Skin of body (tissue), 2 donors: Measurements from ENCODE around the gene URB1. TPM values are rescaled to one million over a fixed set of nuclear protein-coding genes. Genes with fewer than 3 reads are reported as not detected.
"Not testable (repeated sequence)": the region's sequence is repeated elsewhere in the genome, so short reads cannot be mapped to it uniquely, and the experiment has no call there.

Source experiments
- DNase-seq: peaks from one replicate; lab custom pipeline; 2025; lab: John Stamatoyannopoulos, UW
- total RNA-seq: library from RNA; depleted of rRNA; stranded (reverse); fragments of >200 nt; gene quantifications from one replicate; pipeline ENCODE4 v1.2.3, GENCODE V29; 2014

Gene URB1, protein sequence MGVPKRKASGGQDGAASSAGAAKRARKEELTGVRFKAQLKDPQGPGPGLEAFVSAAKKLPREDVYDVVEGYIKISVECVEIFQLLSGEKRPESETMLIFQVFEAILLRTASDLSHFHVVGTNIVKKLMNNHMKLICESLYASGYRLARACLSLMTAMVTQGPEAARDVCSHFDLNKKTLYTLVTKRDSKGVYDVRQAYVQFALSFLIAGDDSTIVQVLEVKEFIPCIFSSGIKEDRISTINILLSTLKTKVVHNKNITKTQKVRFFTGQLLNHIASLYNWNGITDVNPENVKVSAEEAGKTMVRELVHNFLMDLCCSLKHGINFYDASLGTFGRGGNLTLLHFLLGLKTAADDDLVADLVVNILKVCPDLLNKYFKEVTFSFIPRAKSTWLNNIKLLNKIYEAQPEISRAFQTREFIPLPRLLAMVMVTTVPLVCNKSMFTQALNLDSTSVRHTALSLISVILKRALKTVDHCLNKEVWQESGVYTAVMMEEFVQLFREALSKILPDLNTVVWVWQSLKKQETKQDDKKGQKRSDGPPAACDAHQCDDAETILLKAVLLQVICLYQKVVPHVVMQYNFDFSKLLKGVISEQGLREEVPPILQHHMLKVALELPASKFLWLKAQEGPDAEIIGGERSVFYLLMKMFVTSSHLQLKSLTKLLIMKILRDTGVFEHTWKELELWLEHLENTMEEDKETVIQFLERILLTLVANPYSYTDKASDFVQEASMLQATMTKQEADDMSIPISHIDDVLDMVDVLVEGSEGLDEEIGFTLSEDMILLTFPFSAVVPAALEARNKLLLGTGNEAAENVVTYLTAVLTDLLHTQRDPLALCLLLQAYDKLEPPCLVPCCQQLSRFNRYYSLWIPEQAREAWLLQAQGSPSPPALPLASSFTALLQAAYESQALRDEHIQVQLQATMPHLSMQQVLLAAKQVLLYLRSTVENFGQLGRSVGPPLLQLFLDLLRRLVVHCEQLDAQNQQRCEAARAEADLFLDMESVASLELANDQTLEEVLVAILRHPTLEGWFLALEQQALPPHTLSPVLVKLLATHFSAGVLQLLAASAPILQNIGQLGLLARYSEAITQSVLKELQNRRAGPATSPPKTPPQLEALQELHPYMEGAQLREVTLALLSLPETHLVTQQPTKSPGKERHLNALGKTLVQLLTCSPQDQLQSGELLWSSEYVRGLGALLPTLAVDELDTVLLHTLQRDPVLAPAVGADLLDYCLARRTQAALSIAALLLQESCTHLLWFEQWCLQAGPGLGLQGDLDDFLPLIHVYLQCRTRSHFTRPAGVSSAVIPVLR (N-terminal part only)
- total RNA-seq, result 17.7 TPM

DNA sequence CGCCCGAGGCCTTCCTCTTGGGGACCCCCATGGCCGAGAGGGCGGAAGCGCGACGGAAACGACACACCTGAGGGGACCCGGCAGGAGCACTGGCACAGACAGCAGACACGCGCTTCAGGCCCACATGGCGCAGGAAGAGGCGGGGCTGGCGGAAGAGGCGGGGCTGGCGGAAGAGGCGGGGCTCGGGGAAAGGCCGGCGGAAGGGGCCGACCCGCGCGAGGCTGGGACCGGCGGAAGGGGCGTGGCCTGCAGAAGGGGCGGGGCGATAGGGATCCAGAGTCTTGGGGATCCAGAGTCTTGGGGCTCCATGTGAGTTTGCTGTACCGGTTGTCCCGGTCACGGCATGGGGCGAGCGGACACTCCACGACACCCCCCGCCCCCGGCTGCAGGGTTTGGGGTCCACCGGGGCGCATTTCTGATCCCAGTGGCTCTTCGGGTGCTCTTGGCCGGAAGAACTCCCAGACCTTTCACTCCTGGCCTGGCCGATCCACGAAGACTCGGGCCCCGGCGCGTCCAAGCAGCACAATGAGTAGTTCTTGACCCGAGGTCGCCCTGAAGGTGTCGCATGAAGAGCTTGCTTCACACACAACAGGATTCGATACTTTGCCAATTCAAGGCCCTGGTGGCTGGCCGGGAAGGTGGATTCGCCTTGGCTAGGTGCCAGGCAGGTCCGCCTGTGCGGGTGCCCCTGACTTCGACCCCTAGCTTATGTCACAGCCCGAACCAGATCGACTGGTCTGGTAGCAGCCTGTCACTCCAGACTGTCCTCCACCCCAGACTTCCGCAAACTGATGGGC is at the start of gene URB1:
Gene URB1 (minus strand): TSS at position 133 of the 797 bp plus-strand sequence. CDS start 102 bp downstream, at position 31.
- peak; percentile 64 for DNase-seq

DNA sequence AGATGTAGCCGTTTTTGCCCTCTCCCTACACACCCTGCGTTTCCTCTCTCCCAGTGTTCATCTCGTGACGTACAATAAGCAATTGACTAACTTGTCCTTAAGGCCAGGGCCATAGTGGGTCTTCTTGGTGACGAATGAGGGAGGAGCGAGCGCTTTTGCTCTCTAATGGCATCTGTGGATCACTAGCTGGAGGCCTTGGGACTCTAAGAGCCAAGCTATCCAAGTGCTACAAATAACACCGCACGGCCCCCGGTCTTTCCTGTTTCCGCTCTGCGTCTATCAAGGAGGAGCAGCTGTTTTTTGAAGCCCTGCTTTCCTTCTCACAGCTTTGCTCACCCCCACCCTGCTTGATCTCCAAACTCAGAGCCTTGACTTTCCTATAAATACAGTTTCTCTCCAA is 44.9 kb upstream of the URB1 start:
- no peak for DNase-seq

DNA sequence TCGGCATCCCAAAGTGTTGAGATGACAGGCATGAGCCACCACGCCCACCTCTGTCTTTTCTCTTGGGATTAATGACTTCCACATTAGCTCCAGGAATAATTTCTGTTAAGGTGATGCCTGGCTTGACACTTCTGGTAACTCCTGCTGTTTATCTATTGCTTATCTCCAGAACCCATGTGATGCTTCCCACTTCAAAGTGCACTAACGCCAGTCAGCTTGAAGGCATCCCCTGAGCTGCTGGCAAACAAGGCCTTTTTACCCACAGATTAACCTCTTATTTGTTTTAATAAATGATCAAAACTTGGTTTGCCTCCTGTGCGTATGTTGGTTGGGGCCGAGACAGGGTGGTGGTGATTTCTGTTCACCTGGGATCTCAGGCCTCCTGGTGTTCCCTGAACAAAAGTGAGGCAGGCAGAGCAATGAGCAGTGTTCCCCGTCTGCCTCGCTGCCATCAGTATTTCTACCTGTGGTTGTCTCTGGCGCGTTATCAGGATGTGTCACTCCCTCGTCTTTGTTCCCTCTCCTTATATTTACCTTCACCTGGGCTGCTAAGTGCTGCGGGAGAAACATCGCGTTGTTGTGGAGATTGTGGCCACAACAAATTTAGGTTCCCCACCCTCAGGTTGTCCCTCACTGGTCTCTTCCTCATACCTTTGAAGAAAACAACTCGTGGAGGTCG is 40.3 kb upstream of the URB1 start:
- not testable (repeated sequence) for DNase-seq

DNA sequence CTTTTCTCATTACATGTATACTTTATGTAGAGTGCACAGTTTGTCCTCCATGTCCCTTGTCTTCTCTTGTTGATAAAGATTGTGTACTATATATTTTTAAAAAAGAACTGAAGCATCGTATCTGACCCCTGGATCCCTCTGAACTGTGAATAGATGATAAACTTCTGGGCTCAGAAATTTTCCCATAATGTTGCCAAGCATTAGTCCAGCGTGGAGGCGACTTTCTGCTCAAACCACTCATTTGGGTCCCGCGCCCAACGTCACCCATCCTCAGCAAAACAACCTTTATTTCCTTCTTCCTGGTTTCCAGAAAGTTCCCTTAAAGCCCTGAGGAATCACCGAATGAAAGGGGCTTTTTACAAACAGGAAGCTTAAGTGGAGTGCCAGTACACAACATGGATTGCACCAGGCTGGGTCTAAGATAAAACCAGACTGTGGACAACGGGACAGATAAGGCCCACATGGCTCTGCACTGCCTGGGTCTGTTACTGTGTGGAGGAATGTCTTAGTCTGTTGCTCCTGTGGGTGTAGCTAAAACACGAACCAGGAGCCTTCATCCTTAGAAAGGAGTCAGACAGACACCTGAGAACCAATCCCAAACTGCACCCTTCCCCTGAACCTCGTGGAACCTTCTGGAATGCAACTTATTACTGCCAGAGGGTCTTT is 35.3 kb upstream of the URB1 start:
- DNase-seq, result no peak

DNA sequence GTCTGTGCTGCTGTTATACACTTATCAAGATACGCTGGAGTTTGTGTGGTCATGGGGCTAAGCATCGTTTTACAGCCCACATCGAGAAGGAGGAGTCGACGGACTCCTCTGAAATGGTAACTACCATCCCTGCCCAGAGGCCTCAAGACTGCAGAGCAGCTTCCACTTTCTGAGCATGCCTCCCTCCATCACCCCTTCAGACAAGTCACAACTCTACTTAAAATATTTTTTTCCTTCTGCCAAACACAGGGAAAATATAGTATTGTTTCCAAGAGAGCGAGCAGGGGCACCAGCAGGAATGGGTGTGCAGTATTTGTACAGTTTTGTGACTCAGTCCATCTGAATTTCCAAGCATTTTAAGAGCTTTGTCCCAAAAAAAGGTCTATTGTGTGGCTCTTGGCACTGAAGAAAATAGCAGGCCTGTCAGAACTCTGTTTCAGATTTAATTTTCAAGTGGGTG is 33.8 kb upstream of the URB1 start:
- DNase-seq, result no peak

DNA sequence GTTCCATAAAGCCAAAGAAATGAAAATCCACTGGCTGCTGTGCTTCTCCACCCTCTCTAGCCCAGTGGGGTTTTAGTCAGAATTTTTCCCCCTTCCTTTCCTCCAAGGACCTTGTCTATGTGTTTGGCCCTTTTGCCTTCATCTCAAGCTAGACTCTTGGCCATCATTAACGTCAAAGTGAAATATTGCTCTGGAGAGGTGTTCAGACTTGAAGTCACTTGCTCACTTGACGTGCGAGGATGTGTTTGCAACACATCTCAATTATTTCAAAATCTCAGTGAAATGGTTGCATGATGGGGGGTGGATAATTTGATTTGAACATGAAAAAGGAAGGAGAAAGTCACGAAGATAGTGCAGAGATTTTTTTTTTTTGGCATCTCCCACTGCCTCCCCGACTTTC is 33.3 kb upstream of the URB1 start:
- DNase-seq, result no peak

DNA sequence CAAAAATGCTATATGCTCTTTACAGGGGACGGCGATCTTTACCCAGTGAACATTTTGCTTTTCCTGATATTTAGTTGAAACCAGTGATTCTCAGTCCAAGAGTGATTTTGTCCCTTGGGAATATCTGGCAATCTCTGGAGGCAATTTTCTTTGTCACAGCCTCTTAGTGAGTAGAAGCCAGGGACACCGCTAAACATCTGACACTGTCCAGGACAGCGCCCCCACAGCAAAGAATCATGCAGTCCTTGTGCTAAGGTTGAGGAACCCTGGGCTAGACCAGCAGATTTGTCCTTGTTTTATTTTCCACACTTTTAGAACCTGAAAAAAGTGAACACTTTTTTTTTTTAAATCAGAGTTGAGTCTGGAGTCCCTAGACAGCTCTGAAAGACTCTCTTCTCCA is 32.8 kb upstream of the URB1 start:
- DNase-seq, result no peak

DNA sequence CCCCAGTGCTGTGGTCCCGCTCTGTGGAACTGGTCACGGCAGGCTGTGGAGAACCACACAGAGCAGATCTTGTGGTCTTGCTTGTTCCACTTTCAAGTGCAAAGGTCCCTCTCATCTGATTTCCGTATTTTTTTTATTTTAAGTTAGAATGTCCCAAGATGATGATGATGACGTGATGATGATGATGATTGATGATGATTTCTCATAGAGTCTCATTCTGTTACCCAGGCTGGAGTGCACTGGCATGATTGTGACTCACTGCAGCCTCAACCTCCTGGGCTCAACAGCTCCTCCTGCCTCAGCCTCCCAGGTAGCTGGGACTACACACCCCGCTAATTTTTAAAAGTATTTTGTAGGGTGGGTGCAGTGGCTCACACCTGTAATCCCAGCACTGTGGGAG is 31.9 kb upstream of the URB1 start:
- no peak for DNase-seq

DNA sequence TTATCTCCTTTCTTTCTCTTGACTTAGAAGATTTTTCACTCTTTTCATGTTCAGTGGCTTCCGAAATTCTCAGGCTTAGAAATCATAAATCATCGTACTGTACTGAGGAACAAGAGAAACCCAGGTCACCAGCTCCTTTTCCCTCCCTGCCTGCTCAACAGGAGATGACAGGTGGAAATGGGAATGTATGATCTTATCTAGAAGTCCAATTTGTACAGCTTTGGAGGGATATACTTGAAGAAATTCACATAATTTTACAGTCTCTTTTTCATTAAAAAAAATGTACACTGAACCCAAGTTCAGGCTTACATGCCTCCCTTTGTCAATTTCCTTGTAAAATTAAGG is 31.4 kb upstream of the URB1 start:
- no peak for DNase-seq

DNA sequence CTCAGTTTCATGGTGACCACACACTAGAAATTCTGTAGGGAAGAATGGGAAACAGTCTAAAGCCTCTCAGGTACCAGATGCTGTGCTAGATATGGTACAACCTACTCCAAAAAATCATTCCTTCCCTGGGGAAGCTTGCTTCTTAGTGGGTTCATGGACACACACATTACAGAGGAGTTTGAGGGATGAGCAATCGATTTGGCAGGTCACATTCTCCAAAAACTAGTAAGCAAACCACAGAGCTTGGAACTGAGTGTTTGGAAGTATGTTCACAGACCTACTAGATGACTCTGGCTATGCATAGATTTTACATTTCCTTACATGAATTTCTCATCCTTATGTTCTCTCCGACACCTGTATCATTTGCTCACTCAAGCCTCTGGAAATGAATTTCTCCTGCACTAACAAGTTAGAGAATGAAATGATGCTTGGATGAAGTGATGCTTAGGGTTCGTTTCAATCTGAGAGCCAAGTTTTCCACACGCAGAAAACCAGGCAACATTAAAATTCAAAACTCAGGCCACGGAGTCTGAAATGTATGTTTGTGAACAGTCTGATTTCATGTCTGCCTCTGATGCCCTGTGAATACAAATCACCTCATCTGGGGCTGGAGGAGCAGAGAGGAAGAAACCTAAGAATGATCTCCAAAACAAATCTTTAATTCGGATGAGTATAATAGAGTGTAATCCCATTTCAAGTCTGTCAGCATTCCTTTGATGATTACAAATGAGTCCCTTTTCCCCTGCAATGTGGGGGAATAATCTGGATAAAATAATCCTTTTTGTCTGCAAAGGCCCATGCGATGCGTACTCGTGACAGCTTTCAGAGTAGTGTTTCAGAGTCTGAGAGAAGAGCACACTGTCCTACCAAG is 30.7 kb upstream of the URB1 start:
- DNase-seq, result no peak

DNA sequence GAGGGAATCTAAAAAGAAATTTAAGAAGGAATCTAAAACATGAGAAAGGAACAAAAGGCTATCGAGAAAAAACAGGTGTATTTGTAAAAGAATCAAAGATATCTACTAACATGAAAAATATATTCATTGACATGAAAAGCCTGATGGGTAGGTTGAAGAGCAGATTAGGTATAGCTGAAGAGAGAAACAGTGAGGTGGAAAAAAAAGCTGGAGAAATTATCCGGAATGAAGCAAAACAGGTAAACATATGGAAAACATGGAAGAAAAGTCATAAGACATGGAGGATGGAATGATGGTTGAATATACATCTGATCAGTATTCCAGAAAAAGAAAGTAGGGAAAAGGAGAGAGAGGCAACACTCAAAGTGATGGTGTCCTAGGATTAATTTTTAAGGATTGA is 29.3 kb upstream of the URB1 start:
- DNase-seq, result no peak

DNA sequence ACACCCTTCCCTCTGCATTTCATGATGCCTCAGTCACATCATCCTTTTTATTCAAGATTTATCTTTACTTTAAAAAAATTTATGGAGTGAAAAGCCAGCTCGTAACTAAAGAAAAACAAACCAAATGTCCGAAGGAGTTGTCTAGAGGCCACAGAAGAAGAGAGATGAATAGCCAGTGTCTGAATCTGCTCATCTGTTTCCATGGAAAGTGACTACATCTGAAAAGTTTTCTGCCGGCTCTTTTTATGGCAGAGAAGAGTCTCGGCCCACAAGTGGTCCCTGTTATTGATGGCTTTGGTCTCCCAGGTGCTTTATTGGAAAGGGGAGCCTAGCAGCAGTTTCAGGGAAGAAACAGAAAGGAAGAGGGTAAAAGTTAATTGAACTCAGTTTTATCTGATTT is 25.3 kb upstream of the URB1 start:
- no peak for DNase-seq

DNA sequence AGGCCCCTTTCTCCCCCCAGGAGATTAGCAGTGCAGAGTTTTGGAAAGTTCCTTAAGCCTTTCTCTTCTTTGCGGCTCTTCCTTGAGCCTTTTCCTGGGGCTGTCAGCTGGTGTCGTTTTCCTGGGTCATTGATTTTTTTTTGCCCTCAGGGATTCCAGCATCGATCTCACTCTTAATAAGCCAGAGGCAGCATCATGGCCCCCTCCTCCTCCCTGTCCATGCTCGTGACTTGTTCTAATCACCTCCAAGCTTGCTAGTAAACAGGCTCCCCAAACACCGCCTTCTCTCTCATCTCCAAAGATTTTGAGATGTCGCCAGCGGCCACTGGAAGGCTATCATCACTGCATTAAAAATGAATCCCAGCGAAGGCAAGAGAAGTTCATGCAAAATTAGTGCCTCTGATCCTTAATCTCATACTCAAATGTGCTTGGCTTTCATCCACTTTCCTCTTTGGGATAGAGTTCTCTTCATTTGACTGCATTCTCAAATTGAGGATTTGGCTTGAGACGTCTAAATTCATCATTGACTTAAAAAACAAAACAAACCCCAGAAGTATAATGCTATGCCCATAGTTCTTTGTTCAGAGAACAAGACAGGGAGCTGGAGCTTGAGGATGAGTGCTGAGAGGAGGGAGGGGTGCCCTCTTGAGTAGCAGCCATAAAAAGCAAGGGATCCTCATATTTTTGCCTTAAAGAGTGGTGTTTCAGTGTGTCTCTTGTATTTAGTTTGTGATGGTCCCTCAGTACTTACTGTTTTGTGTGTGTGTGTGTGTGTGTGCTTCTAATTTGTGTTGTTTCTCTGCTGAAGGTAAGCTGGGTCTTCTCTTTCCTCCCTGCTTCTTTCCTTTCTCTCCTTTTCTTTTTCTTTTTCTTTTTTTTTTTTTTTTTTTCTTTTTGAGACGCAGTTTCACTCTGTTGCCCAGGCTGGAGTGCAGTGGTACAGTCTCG is 22.9 kb upstream of the URB1 start:
- no peak for DNase-seq

DNA sequence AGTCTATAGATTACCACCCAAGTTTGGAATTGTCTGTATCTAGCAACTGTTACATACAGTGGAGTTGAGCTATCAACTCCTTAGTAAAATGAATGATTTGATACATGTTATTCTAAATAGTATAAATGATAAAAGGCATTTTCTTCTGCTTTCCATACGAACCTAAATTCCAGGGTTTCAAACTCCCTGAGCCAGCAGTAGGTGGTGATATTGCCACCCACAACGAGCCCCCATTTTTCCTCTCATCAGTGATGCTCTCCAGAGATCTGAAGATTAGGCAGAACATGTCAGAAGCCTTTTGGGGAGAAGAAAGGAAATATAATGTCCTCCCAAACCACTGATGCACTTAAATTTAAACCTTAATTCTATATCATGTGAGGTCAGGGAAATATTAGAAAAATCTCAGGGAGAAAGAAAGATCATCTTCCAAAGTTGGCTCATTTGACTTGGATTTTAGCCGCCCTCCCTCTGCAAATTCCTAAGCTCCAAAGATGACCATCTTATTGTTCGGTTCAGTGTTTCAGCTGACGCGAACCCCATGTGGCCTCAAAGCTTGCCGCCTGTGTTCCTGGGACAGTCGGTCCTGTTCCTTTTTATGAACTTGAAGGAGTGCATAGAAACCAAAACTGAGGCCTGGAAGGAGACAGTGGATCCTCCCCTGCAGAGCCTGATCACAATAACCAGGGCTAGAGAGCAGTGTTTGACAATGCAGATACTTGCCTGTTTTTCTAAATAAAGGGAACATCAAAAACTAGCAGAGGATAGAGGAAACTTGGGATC is 22.0 kb upstream of the URB1 start:
- DNase-seq, result no peak

DNA sequence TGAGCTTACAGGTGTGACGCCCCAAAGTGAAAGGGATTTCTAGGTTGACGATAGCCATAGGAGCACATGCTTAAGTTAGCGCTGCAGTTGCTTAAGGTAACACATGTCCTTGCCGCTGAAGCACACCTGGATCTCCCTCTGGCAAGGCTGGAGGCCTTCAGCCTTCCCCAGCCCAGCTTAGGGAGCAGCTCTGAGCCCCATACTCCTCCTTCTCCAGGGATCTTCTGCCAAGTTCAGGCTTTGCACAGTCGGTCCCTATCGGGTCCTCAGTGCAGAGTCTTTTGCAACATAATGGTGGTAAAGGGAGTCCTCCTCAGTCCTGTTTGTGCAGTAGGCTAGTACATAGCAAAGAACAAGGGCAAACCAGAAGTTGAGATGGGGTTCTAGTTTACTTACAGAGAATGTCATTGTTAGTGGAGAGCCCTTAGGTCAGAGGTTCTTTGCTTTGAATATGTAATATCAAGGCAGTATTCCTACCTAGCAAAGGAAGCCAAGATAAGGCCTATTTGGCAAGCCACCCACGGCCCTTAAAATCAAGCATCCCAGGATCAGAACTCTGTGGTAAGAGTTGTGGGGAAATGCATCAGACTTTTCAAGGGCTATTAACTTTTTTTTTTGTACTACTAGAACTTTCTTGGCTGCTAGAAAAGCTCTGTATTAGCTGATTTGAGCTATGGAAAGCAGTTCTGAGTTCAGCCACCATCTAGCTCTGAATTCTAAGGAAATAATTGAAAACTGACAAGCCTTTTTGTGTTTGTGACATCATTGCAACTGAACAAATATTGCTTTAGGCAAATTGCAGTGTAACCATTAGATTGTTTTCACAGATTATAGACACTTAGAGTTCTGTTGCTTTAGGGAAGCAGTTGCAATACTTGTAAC is 21.1 kb upstream of the URB1 start:
- no peak for DNase-seq

DNA sequence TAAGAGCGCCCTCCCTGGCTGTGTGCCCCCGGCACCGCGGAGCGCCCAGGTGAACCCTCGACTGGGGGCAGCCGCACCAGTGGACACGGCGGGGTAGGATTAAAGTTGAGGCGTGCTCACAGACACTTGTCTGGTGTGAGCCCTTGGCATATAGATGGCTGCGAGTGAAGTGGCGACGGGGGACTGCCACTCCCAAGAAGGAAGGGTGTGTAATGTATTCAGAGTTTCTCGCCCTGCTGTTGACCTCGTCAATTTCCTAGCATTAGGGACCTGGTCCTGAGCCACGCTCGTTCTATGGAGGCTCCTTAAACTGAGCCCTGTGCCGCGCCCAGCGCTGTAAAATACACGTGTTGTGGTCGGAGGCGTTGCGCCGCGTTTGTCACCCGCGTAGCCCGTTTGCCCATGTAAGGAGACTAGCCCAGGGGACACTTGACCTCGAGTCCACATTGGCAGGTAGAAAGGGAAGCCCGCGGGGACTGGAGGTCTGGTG is 20.2 kb upstream of the URB1 start:
- no peak for DNase-seq
